Measurements from ENCODE around the gene USP12.

Gene USP12

DNA sequence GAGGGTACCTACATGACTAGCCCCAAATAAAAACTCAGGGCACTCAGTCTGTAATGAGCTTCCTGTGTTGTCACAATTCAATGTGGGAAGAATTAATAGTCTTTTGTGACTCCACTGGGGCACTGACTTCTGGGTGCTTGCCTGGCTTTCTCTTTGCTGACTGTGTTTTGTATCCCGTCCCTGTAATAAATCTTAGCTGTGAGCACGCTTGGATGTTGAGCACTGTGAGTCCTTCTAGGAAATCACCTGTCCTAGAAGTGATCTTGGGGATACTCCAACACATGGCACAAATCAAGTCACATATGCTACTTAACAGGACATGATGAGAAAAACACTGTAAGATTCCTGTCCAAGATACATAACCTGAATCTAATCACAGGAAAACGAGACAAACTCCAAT, 83.0 kb downstream of the USP12 start:
- no peak overlapping the region for H3K4me3 ChIP-seq (ENCODE audit: low read depth, low read length)
- TF ChIP-seq, protein P1, sequence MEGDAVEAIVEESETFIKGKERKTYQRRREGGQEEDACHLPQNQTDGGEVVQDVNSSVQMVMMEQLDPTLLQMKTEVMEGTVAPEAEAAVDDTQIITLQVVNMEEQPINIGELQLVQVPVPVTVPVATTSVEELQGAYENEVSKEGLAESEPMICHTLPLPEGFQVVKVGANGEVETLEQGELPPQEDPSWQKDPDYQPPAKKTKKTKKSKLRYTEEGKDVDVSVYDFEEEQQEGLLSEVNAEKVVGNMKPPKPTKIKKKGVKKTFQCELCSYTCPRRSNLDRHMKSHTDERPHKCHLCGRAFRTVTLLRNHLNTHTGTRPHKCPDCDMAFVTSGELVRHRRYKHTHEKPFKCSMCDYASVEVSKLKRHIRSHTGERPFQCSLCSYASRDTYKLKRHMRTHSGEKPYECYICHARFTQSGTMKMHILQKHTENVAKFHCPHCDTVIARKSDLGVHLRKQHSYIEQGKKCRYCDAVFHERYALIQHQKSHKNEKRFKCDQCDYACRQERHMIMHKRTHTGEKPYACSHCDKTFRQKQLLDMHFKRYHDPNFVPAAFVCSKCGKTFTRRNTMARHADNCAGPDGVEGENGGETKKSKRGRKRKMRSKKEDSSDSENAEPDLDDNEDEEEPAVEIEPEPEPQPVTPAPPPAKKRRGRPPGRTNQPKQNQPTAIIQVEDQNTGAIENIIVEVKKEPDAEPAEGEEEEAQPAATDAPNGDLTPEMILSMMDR (IDR thresholded peaks at IDR 0.05; ENCODE audit: low read depth, low read length) = no peak

DNA sequence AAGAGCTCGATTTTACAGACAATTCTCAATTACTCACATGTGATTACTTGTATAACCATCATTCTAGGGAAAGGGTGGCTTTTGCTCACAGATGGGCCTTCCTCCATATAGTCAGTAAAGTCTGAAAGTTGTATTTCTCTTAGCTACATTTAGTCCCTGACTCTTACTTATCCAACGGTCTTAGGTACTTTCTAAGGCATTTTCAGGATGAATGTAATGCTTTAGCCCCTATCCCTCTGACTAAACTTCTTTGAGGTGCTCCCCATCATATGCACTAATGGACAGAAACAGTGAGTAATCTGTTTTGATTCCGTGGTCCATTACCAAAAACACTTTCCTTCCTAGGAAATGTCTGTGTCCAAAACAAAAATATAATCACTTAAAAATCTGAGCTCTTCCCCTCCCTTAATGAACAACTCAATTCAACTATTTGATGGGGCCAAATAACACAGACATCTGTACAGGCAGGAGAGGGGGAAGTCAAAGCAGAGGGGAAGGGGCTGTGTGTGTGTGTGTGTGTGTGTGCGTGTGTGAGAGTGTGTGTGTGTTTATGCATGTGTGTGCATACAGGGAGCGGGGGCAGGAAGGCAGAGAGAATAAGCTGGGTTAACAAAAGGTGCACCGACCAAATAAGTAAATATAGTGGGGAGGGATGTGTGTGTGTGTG, 84.9 kb downstream of the USP12 start:
- no peak overlapping the region for H3K4me3 ChIP-seq (ENCODE audit: low read depth, low read length)
- TF ChIP-seq, protein P1 (IDR thresholded peaks at IDR 0.05; ENCODE audit: low read depth, low read length) = no peak

DNA sequence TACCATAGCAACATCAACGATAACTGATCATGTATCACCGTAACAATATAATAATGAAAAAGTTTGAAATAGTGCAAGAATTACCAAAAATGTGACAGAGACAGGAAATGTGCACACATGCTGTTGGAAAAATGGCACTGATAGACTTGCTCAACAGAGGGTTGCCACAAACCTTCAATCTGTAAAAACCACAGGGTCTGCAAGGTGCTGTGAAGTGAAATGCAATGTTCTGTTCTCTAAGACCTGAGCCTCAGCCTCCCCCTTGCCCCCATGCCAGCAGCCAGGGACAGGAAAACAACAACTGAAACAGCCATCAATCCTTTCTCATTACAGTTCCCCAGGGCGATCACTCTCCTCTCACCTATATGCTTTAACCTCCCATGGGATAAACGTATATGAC, 88.4 kb downstream of the USP12 start:
- TF ChIP-seq, protein P1 (IDR thresholded peaks at IDR 0.05; ENCODE audit: low read depth, low read length) = no peak
- H3K4me3 ChIP-seq (ENCODE audit: low read depth, low read length) = no peak overlapping the region

DNA sequence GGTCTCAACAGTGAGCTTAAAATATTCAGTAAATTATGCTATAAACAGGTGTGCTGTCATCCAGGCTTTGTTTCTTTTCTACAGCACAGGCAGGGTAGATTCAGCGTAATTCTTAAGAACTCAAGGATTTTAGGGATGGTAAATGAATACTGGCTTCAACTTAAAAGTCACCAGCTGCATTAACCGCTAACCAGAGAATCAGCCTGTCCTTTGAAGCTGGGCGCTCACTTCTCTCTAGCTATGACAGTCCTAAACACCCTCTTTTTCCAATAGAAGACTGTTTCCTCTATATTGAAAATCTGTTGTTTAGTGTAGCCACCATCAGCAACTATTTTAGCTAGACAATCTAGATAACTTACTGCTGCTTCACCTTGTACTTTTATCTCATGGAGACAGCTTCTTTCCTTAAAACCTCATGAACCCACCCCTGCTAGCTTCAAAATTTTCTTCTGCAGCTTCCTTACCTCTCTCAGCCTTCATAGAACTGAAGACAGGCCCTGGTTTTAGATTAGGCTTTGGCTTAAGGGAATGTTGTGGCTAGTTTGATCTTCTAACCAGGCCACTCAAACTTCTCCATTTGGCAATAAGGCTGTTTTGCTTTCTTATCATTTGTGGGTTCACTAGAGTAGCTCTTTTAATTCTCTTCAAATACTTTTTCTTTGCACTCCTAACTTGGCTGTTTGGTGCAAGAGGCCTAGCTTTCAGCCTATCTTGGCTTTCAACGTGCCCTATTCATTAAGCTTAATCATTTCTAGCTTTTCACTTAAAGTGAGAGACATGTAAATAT, 89.5 kb downstream of the USP12 start:
- H3K4me3 ChIP-seq (ENCODE audit: low read depth, low read length) = no peak overlapping the region

DNA sequence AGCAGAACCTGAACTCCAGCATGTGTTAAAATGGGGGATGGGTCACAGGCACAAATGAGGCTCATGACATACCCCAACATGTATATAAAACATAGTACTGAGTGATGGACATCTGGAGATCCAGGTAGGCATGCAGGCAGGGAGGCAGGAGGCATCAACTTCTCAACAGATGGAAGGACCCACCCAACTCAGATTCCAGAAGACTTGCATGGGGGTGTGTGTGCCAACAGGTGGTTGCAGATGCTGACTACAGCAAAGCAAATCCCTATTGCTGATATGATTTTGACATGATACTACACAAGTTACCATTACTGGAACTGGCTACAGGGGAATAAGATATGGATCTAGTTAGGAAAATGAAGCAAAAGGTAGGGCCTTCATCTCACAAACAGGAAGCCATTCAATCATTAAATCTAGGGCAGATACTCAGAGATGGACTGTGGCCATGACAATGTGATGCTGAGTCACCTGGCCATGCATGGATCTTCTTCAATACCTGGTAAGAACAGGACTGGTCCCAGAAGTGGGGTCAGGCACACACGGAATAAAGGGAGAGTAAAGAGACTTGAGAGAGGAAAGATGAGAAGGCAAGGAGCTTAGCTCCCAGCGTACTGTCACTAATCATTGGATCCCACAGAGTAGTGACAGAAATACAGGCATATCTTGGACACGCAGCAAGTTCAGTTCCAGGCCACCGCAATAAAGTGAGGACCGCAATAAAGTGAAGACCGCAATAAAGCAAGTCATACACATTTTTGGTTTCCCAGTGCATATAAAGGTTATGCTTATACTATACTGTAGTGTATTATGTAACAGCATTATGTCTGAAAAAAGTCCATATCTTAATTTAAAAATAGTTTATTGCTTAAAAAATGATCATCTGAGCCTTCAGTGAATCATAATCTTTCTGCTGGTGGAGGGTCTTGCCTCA, 91.3 kb downstream of the USP12 start:
- TF ChIP-seq, protein P1 (IDR thresholded peaks at IDR 0.05; ENCODE audit: low read depth, low read length) = no peak
- no peak overlapping the region for H3K4me3 ChIP-seq (ENCODE audit: low read depth, low read length)

More for the DNA sequence above, 89.5 kb downstream of the USP12 start:
- TF ChIP-seq, protein P1 (IDR thresholded peaks at IDR 0.05; ENCODE audit: low read depth, low read length) = no peak

DNA sequence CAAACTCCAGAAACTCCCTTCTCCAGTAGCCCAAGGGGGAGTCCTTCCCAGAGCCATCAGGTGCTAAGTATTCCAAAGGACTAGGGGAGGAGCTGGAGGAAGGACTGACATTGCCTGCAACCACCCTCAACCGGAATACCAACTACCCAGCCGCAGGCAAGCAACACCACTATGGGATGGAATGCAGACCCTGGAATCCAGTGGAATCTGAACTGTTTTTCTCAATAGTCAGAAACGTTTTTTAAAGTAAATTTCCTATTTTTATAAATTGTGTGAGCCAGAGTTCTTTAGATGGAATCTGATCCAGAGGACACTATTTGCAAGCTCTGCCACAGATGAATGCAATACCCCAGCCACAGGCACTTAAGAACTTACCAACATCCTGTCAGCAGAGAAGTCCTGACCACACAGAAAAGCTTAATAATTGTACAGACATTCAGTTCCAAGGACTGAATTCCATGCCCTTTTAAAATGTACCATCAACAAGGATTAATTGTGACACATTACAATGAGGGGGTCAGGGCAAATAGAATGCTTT, 92.1 kb downstream of the USP12 start:
- H3K4me3 ChIP-seq (ENCODE audit: low read depth, low read length) = no peak overlapping the region
- TF ChIP-seq, protein P1 (IDR thresholded peaks at IDR 0.05; ENCODE audit: low read depth, low read length) = no peak

All from WI38 (cell line).